Measurements from ENCODE around the gene PDCL2.

PDCL2 gene

GRCh38 chr4:55512922-55513571 lies 79.0 kb downstream of the PDCL2 start:
- in situ Hi-C loops (cut with HindIII; ENCODE audit: low pct_unique_long_range_greater_than_20kb, low sequenced_read_pairs): no loop called here

DNA sequence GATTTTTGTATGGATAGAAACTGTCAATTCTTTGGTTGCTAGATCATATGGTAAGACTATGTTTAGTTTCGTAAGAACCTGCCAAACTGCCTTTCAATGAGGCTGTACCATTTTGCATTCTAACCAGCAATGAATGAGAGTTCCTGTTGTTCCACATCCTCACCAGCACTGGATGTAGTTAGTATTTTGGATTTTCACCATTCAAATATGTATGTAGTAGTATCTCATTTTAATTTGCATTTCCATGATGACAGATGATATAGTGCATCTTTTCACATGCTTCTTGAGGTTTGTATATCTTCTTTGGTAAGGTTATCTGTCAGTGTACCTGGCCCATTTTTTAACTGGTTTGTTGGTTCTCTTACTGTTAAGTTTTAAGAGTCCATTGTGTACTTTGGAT lies 80.0 kb downstream of the PDCL2 start:
- DNase-seq (ENCODE audit: low read depth in 1 of 2, low spot score in 1 of 2): no peak
- no peak for TF ChIP-seq JUND (IDR thresholded peaks at IDR 0.05; ENCODE audit: low read depth)
- in situ Hi-C loops (cut with HindIII; ENCODE audit: low pct_unique_long_range_greater_than_20kb, low sequenced_read_pairs): no loop called here

More at GRCh38 chr4:55512922-55513571, 79.0 kb downstream of the PDCL2 start:
- peak in 1 of 2 experiments; percentile 28 for DNase-seq (ENCODE audit: low read depth in 1 of 2, low spot score in 1 of 2)
- TF ChIP-seq JUND (IDR thresholded peaks at IDR 0.05; ENCODE audit: low read depth): no peak

DNA sequence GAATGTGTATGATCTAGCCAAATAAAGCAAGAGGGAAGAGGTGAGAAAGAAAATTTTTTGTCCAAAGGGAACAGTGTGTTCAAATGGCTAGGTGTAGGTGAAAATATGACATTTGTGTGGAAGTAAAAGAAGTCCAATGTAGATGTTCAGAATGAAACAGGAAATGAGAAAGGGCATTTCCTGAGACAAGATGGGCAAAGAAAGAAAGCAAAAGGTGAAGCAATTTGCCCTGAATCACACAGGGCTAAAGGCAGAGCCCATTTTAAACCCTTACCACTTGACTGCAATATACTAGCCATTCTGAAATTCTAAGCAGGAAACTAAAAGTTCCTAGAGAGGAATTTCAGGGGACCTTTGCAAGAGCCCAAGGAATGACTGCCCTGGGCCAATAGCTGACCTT lies 81.4 kb downstream of the PDCL2 start:
- TF ChIP-seq JUND (IDR thresholded peaks at IDR 0.05; ENCODE audit: low read depth): no peak
- in situ Hi-C loops (cut with HindIII; ENCODE audit: low pct_unique_long_range_greater_than_20kb, low sequenced_read_pairs): no loop called here
- no peak for DNase-seq (ENCODE audit: low read depth in 1 of 2, low spot score in 1 of 2)

DNA sequence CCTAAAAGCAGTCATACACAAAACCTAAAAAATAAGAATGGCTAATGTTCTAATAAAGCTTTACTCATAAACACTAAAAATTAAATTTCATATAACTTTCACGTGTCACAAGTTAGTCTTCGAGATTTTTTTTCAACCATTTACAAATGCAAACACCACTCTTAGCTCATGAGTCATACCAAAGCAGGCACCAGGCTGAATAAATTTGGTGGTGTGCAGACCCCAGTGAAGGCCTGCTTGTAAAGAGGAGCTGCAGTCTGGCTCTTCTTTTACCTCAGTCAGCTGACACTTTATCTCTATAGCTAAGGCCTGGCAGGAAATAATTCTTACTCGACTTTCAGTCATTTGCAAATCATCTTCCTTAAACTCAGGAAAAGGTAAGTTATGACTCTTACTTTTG lies 82.8 kb downstream of the PDCL2 start:
- no peak for TF ChIP-seq JUND (IDR thresholded peaks at IDR 0.05; ENCODE audit: low read depth)

DNA sequence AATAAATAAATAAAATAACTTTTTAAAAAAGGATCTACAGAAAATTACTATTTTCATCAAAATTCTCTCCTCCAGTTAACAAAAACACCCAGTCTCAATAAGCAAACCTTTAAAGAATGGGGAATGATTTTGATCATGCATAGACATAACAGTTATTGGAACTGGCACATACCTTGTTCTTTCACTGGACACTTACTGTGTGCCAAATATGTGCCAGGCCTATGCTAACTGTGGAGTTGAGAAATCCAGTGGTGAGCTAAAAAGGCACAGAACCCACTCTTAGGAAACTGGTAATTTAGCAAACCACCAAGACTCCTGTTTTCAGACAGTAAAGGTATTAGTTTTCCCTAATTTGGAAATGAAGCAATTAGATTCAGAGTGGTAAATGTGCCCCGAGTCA lies 84.4 kb downstream of the PDCL2 start:
- no peak for DNase-seq (ENCODE audit: low read depth in 1 of 2, low spot score in 1 of 2)
- no peak for TF ChIP-seq JUND (IDR thresholded peaks at IDR 0.05; ENCODE audit: low read depth)
- in situ Hi-C loops (cut with HindIII; ENCODE audit: low pct_unique_long_range_greater_than_20kb, low sequenced_read_pairs): no loop called here

More for the DNA sequence above, 82.8 kb downstream of the PDCL2 start:
- in situ Hi-C loops (cut with HindIII; ENCODE audit: low pct_unique_long_range_greater_than_20kb, low sequenced_read_pairs): no loop called here
- no peak for DNase-seq (ENCODE audit: low read depth in 1 of 2, low spot score in 1 of 2)

Measured in T47D (cell line).